Peyer's patch (tissue), 4 donors: Measurements from ENCODE around the gene CCDC12.

Source experiments
- POLR2A ChIP-seq, 2 donors: fragments of 450-650 bp; IDR thresholded peaks; one replicate each; pipeline ENCODE4 v1.5.1; 2017; ENCODE audit warnings: antibody characterized with exemption in 2 of 2, mild to moderate bottlenecking in 2 of 2, moderate library complexity in 2 of 2
- TF ChIP-seq, protein P1 (sequence below), 6 experiments: fragments of 450-650 bp in 4 of 6; fragments of 200-600 bp in 2 of 6; sonication (generic) in 1 of 6; IDR thresholded peaks; one replicate each; pipeline ENCODE4 v1.5.1; 2017 to 2019; ENCODE audit warnings: antibody characterized with exemption in 6 of 6, mild to moderate bottlenecking in 3 of 6, moderate library complexity in 1 of 6

DNA sequence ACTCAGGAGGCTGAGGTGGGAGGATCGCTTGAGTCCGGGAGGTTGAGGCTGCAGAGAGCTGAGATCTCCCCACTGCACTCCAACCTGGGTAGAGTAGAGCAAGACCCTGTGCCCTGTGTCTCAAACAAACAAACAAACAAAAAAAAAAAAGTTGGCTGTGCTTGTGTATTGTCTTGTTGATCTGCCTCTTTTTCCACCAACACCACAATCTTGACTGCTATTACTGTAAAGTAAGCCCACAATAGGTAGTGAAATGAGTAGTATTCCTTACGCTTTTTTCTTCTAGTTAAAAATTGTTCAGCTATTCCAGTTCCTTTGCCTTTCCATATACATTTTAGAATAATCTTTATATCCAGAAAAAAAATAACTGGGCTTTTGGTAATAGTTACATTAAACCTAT is 63.6 kb downstream of the CCDC12 start:
- TF ChIP-seq, protein P1, sequence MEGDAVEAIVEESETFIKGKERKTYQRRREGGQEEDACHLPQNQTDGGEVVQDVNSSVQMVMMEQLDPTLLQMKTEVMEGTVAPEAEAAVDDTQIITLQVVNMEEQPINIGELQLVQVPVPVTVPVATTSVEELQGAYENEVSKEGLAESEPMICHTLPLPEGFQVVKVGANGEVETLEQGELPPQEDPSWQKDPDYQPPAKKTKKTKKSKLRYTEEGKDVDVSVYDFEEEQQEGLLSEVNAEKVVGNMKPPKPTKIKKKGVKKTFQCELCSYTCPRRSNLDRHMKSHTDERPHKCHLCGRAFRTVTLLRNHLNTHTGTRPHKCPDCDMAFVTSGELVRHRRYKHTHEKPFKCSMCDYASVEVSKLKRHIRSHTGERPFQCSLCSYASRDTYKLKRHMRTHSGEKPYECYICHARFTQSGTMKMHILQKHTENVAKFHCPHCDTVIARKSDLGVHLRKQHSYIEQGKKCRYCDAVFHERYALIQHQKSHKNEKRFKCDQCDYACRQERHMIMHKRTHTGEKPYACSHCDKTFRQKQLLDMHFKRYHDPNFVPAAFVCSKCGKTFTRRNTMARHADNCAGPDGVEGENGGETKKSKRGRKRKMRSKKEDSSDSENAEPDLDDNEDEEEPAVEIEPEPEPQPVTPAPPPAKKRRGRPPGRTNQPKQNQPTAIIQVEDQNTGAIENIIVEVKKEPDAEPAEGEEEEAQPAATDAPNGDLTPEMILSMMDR (IDR thresholded peaks at IDR 0.05): no peak
- TF ChIP-seq POLR2A (IDR thresholded peaks at IDR 0.05): no peak
